ENCODE data around the gene TTBK1.

GRCh38 chr6:43222418-43223059 is 20.7 kb upstream of the TTBK1 start:
- TF ChIP-seq CTCF (conservative IDR thresholded peaks at IDR 0.05; ENCODE audit: low read depth, low read length) (no peak), EZH2 (IDR thresholded peaks at IDR 0.05; ENCODE audit: borderline replicate concordance, low read depth, low read length, poor library complexity, severe bottlenecking) (no peak)

Data from A673 (cell line).